SH-SY5Y (cell line): ENCODE results near the gene ANXA11.

ENCODE experiments used
- GATA2 ChIP-seq: IDR thresholded peaks from 2 replicates; pipeline ENCODE4 v1.6.1; 2011; ENCODE audit warnings: mild to moderate bottlenecking, low read depth, low read length
- GATA3 ChIP-seq: IDR thresholded peaks from 2 replicates; pipeline ENCODE4 v1.6.1; 2011; ENCODE audit warnings: low read depth, mild to moderate bottlenecking, low read length, moderate library complexity

The ANXA11 gene

GRCh38 chr10:80139265-80139664 is 66.1 kb downstream of the ANXA11 start:
- TF ChIP-seq GATA2 (no peak), GATA3 (no peak)

DNA sequence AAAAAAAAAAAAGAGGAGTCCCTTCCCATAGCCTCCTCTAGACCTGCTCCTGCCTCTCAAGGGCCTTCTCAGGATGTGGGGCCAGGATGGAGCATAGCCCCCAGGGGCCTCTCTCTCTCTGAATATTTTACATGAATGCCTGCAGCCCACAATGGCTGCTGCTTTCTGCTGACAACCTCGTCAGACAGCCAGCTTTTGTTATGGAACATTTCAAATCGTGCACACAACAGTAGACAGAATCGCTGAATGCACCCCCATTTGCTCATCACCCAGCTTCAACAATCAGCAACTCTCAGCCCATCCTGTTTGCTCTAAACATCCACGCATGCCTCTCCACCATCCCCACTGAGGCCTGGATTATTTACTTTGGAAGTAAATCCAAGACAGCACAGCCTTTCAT is 67.4 kb downstream of the ANXA11 start:
- TF ChIP-seq GATA3 (no peak), GATA2 (no peak)

- TF ChIP-seq GATA3, result no peak
- TF ChIP-seq GATA2, result no peak
Observed at GRCh38 chr10:80137031-80137862, 68.1 kb downstream of the ANXA11 start.

DNA sequence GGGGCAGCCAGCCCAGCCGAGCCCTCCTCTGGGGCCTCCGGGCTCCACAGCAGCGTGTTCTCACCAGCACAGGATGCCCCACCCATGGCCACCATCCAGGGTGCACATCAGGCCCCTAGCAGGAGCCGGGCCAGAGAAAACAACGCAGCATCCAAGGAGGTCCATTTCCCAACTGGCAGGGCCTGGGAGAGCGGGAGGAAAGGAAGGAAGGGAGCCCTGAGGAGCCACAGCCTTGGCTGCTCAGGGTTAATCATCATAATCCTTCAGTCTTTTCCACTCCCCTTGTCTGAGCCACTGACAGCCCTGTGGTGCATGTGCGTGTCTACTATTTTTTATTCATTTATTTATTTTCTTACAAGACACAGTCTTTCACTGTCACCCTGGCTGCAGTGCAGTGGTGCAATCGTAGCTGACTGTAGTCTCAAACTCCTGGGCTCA is 69.2 kb downstream of the ANXA11 start:
- TF ChIP-seq GATA2 (no peak), GATA3 (no peak)

GRCh38 chr10:80133206-80133605 is 72.1 kb downstream of the ANXA11 start:
- TF ChIP-seq GATA2, result no peak
- no peak for TF ChIP-seq GATA3

GRCh38 chr10:80132299-80133139 is 72.8 kb downstream of the ANXA11 start, which contains the start of gene PLAC9:
TSS of gene PLAC9 (plus strand) at chr10:80132730. CDS start at chr10:80132763, 33 bp downstream.
- TF ChIP-seq GATA2, result no peak; the same call in 1 of the 2 replicates
- TF ChIP-seq GATA3, result no peak

DNA sequence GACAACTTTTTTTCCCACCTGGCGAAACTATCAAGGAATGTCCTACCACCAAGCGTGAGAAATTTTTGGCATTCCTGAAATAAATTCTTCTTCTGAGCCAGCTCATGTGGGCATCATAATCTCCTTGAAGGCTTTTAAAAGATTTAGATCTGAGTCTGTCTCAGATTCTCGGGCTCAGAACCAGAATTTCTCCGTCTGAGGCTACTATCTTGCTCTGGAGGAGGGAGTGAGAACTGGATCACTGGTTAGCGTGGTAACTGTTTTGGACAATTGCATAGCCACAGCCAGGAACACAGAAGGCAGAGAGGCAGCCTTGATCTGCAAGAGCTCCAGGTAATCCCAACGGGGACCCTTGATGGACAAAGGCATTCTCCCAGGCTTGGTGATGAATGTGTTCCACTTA is 73.8 kb downstream of the ANXA11 start:
- TF ChIP-seq GATA3 (no peak), GATA2 (no peak)

GRCh38 chr10:80126876-80127275 is 78.5 kb downstream of the ANXA11 start:
- TF ChIP-seq GATA2 (no peak), GATA3 (no peak)

GRCh38 chr10:80122746-80123145 is 82.6 kb downstream of the ANXA11 start:
- no peak for TF ChIP-seq GATA2
- no peak for TF ChIP-seq GATA3

DNA sequence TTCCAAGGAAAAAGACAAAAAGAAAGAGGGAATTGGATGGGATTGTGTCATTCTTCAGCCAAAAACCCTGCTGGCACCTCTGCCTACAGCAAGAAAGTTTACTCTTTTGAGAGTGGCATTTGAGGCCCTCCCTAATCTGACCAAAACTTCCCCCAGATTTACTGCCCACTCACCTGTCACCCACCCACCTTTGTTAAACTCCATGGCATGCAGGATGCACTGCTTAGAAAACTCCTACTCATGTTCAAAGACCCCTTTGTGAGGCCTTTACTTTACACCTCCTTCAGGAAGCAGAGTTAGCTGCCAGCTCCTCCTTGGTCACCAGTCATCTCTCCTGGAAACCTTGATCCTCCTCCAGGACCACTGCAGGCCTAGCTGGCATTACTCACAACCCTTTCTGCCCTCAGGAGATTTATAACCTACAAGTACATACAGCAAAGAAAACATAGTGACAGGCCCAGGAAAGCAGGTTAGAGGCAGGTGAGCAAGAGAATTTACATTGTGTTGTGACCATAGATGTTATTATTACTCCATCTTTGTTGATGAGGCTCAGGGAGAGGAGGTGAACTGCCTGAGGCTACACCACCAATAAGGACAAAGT is 83.1 kb downstream of the ANXA11 start:
- TF ChIP-seq GATA2, result no peak
- TF ChIP-seq GATA3, result no peak

DNA sequence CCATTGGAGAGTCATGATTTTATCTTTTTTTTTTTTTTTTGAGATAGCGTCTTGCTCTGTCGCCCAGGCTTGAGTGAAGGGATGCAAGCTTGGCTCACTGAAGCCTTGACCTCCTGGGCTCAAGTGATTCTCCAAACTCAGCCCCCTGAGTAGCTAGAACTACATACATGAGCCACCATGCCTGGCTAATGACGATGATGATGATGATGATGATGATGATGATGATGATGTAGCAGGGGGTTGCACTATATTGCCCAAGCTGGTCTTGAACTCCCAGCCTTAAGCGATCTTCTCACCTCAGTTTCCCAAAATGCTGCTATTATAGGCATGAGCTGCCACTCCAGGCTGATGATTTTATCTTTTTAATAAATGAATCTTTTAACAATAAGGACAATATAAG is 86.7 kb downstream of the ANXA11 start:
- no peak for TF ChIP-seq GATA3
- no peak for TF ChIP-seq GATA2

GRCh38 chr10:80110986-80111385 is 94.4 kb downstream of the ANXA11 start:
- TF ChIP-seq GATA2, result no peak
- TF ChIP-seq GATA3, result no peak

GRCh38 chr10:80108576-80109239 is 96.6 kb downstream of the ANXA11 start:
- TF ChIP-seq GATA3 (no peak), GATA2 (no peak)
